GM12864 (cell line): Measurements from ENCODE around the gene MYH9.

ENCODE experiments used
- DNase-seq: peaks from one replicate; pipeline ENCODE4 v3.0.0-alpha.2; 2011; ENCODE audit warnings: low read depth
- H3K4me3 ChIP-seq: 2 replicates; pipeline ENCODE4 v1.5.1; 2011; ENCODE audit warnings: mild to moderate bottlenecking, low read depth, low read length, control low read depth
- CTCF ChIP-seq: IDR thresholded peaks from 2 replicates; pipeline ENCODE4 v1.5.1; 2011; ENCODE audit warnings: low read depth, mild to moderate bottlenecking, moderate library complexity, low read length, control low read depth, inconsistent platforms; ENCODE audit errors: missing control alignments

MYH9 gene

GRCh38 chr22:36325154-36326031 lies 62.4 kb downstream of the MYH9 start:
- H3K4me3 ChIP-seq: no peak overlapping the region
- no peak for TF ChIP-seq CTCF
- DNase-seq: no peak

GRCh38 chr22:36324414-36324813 lies 63.4 kb downstream of the MYH9 start:
- H3K4me3 ChIP-seq: no peak overlapping the region
- no peak for TF ChIP-seq CTCF
- no peak for DNase-seq

GRCh38 chr22:36323855-36324331 lies 63.9 kb downstream of the MYH9 start:
- TF ChIP-seq CTCF: no peak
- no peak for DNase-seq
- H3K4me3 ChIP-seq: no peak overlapping the region

GRCh38 chr22:36323182-36323854 lies 64.4 kb downstream of the MYH9 start:
- DNase-seq: no peak
- no peak for TF ChIP-seq CTCF
- no peak overlapping the region for H3K4me3 ChIP-seq

GRCh38 chr22:36322602-36322915 lies 65.2 kb downstream of the MYH9 start:
- no peak for DNase-seq
- H3K4me3 ChIP-seq: no peak overlapping the region
- TF ChIP-seq CTCF: no peak

- TF ChIP-seq CTCF: no peak
- no peak for DNase-seq
These were observed 65.8 kb downstream of the MYH9 start for GRCh38 chr22:36321797-36322601.

More at GRCh38 chr22:36321797-36322601, 65.8 kb downstream of the MYH9 start:
- no peak overlapping the region for H3K4me3 ChIP-seq
